Gastrocnemius medialis (tissue), 4 donors: ENCODE results near the gene TSHR.

Experiments used
- CTCF ChIP-seq, 5 experiments: fragments of 450-650 bp in 3 of 5; fragments of 200-600 bp in 2 of 5; sonication (generic) in 2 of 5; IDR thresholded peaks in 4 of 5; conservative IDR thresholded peaks in 1 of 5; 1 replicate in 4 of 5; 2 replicates in 1 of 5; pipeline ENCODE4 v1.5.1; 2016 to 2019; ENCODE audit warnings: antibody characterized with exemption in 5 of 5, mild to moderate bottlenecking in 3 of 5, moderate library complexity in 3 of 5
- POLR2A ChIP-seq, 2 donors: fragments of 450-650 bp; IDR thresholded peaks; one replicate each; pipeline ENCODE4 v1.6.1; 2017; ENCODE audit warnings: antibody characterized with exemption in 2 of 2, mild to moderate bottlenecking in 2 of 2, moderate library complexity in 2 of 2

GRCh38 chr14:81133400-81133799 lies 178.0 kb downstream of the TSHR start:
- TF ChIP-seq CTCF (IDR thresholded peaks at IDR 0.05 in 4 of 5, conservative IDR thresholded peaks at IDR 0.05 in 1 of 5) (no peak), POLR2A (IDR thresholded peaks at IDR 0.05) (no peak)
